Measurements from ENCODE around the gene PSAT1.
"Not testable (repeated sequence)": the region's sequence is repeated elsewhere in the genome, so short reads cannot be mapped to it uniquely, and the experiment has no call there.

PSAT1 gene

GRCh38 chr9:78280982-78281668 lies 15.8 kb upstream of the PSAT1 start:
- Histone ChIP-seq H3K4me1 (ENCODE audit: insufficient read depth, low read length, poor library complexity, severe bottlenecking) (no peaks in the 10 kb centered on the region), H3K9me2 (replicated peaks; ENCODE audit: low read depth, low read length) (no peaks in the 10 kb centered on the region), H3K36me3 (ENCODE audit: insufficient read depth, low read length) (no peaks in the 10 kb centered on the region), H2AFZ (ENCODE audit: low read length) (no peak overlapping the region), H3F3A (ENCODE audit: low read depth) (no peaks in the 10 kb centered on the region), H3K9ac (ENCODE audit: low read depth, low read length, poor library complexity, severe bottlenecking) (no peak overlapping the region), H3K4me2 (ENCODE audit: low read depth, low read length, poor library complexity, severe bottlenecking) (no peak overlapping the region), H3K9me3 (ENCODE audit: insufficient read depth, low read depth, low read length) (no peaks in the 10 kb centered on the region), H3K79me2 (ENCODE audit: insufficient read depth, low read length) (no peaks in the 10 kb centered on the region), H4K20me1 (ENCODE audit: insufficient read depth, low read length, poor library complexity, severe bottlenecking) (no peaks in the 10 kb centered on the region), H3K4me3 (ENCODE audit: low read length, poor library complexity, severe bottlenecking) (no peak overlapping the region), H3K27me3 (ENCODE audit: insufficient read depth, low read length, poor library complexity, severe bottlenecking) (no peaks in the 10 kb centered on the region)
- TF ChIP-seq EZH2phosphoT487 (IDR thresholded peaks at IDR 0.05; ENCODE audit: borderline replicate concordance): no peak
- no peak for TF ChIP-seq CTCF (conservative IDR thresholded peaks at IDR 0.05; ENCODE audit: low read length)

GRCh38 chr9:78284181-78284580 lies 12.7 kb upstream of the PSAT1 start:
- not testable (repeated sequence) for H3K4me2 ChIP-seq (ENCODE audit: low read depth, low read length, poor library complexity, severe bottlenecking); H3K9me3 ChIP-seq (ENCODE audit: insufficient read depth, low read depth, low read length); H3K4me3 ChIP-seq (ENCODE audit: low read length, poor library complexity, severe bottlenecking); H2AFZ ChIP-seq (ENCODE audit: low read length); H3K27me3 ChIP-seq (ENCODE audit: insufficient read depth, low read length, poor library complexity, severe bottlenecking); H3K79me2 ChIP-seq (ENCODE audit: insufficient read depth, low read length); H3K9me2 ChIP-seq (replicated peaks; ENCODE audit: low read depth, low read length); H3K4me1 ChIP-seq (ENCODE audit: insufficient read depth, low read length, poor library complexity, severe bottlenecking); H3K9ac ChIP-seq (ENCODE audit: low read depth, low read length, poor library complexity, severe bottlenecking); H3K36me3 ChIP-seq (ENCODE audit: insufficient read depth, low read length); H3F3A ChIP-seq (ENCODE audit: low read depth); H4K20me1 ChIP-seq (ENCODE audit: insufficient read depth, low read length, poor library complexity, severe bottlenecking)

GRCh38 chr9:78286125-78286524 lies 10.8 kb upstream of the PSAT1 start:
- Histone ChIP-seq H3K4me2 (ENCODE audit: low read depth, low read length, poor library complexity, severe bottlenecking) (no peak overlapping the region), H3F3A (ENCODE audit: low read depth) (no peaks in the 10 kb centered on the region), H3K9me3 (ENCODE audit: insufficient read depth, low read depth, low read length) (no peaks in the 10 kb centered on the region), H4K20me1 (ENCODE audit: insufficient read depth, low read length, poor library complexity, severe bottlenecking) (no peaks in the 10 kb centered on the region), H3K79me2 (ENCODE audit: insufficient read depth, low read length) (no peaks in the 10 kb centered on the region), H3K9ac (ENCODE audit: low read depth, low read length, poor library complexity, severe bottlenecking) (no peak overlapping the region), H3K4me1 (ENCODE audit: insufficient read depth, low read length, poor library complexity, severe bottlenecking) (no peaks in the 10 kb centered on the region), H3K36me3 (ENCODE audit: insufficient read depth, low read length) (no peaks in the 10 kb centered on the region), H2AFZ (ENCODE audit: low read length) (no peak overlapping the region), H3K4me3 (ENCODE audit: low read length, poor library complexity, severe bottlenecking) (no peak overlapping the region), H3K27me3 (ENCODE audit: insufficient read depth, low read length, poor library complexity, severe bottlenecking) (no peaks in the 10 kb centered on the region), H3K9me2 (replicated peaks; ENCODE audit: low read depth, low read length) (no peaks in the 10 kb centered on the region)
- TF ChIP-seq EZH2phosphoT487 (IDR thresholded peaks at IDR 0.05; ENCODE audit: borderline replicate concordance): no peak
- TF ChIP-seq CTCF (conservative IDR thresholded peaks at IDR 0.05; ENCODE audit: low read length): no peak

DNA sequence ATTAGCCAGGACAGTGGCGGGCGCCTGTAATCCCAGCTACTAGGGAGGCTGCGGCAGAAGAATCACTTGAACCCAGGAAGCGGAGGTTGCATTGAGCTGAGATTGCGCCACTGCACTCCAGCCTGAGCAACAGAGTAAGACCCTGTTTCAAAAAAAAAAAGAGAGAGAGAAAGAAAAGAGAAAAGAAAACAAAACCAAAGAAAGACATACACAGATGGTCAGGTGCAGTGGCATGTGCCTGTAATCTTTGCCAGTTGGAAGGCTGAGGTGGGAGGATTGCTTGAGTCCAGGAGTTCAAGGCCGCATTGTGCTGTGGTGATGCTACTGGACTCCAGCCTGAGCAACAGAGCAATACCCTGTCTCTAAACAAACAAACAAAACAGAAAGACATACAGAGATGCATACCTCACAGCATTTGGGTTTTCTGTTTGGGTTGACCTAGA lies 10.0 kb upstream of the PSAT1 start:
- Histone ChIP-seq H3F3A (ENCODE audit: low read depth) (no peaks in the 10 kb centered on the region), H3K9me2 (replicated peaks; ENCODE audit: low read depth, low read length) (no peaks in the 10 kb centered on the region), H3K9me3 (ENCODE audit: insufficient read depth, low read depth, low read length) (no peaks in the 10 kb centered on the region), H3K79me2 (ENCODE audit: insufficient read depth, low read length) (no peaks in the 10 kb centered on the region), H3K27me3 (ENCODE audit: insufficient read depth, low read length, poor library complexity, severe bottlenecking) (no peaks in the 10 kb centered on the region), H4K20me1 (ENCODE audit: insufficient read depth, low read length, poor library complexity, severe bottlenecking) (no peaks in the 10 kb centered on the region), H3K4me3 (ENCODE audit: low read length, poor library complexity, severe bottlenecking) (no peak overlapping the region), H3K4me2 (ENCODE audit: low read depth, low read length, poor library complexity, severe bottlenecking) (no peak overlapping the region), H3K36me3 (ENCODE audit: insufficient read depth, low read length) (no peaks in the 10 kb centered on the region), H2AFZ (ENCODE audit: low read length) (no peak overlapping the region), H3K4me1 (ENCODE audit: insufficient read depth, low read length, poor library complexity, severe bottlenecking) (no peaks in the 10 kb centered on the region), H3K9ac (ENCODE audit: low read depth, low read length, poor library complexity, severe bottlenecking) (no peak overlapping the region)
- TF ChIP-seq CTCF (conservative IDR thresholded peaks at IDR 0.05; ENCODE audit: low read length) (no peak), EZH2phosphoT487 (IDR thresholded peaks at IDR 0.05; ENCODE audit: borderline replicate concordance) (no peak)
